ENCODE data around the gene ERI2.
"Not testable (repeated sequence)": the region's sequence is repeated elsewhere in the genome, so short reads cannot be mapped to it uniquely, and the experiment has no call there.

ERI2 gene

GRCh38 chr16:20763461-20764232, 42.6 kb downstream of the ERI2 start, which contains the start of gene ACSM3:
Gene ACSM3 (plus strand): TSS chr16:20764014. CDS start chr16:20770035, 6,021 bp downstream.
- DNase-seq = peak; percentile 79 to 91 (median 87)

GRCh38 chr16:20762404-20763123, 43.7 kb downstream of the ERI2 start:
- DNase-seq = no peak

- DNase-seq = no peak
Measured at GRCh38 chr16:20761175-20761574, 45.1 kb downstream of the ERI2 start.

- no peak for DNase-seq
Measured at GRCh38 chr16:20760346-20760745, 45.9 kb downstream of the ERI2 start.

GRCh38 chr16:20755799-20756198, 50.5 kb downstream of the ERI2 start:
- DNase-seq = not testable (repeated sequence)

GRCh38 chr16:20755238-20755637, 51.0 kb downstream of the ERI2 start:
- DNase-seq = no peak

- DNase-seq = no peak
Measured at GRCh38 chr16:20753727-20754126, 52.5 kb downstream of the ERI2 start.

GRCh38 chr16:20750558-20750957, 55.7 kb downstream of the ERI2 start:
- no peak for DNase-seq

GRCh38 chr16:20749474-20749873, 56.8 kb downstream of the ERI2 start:
- DNase-seq = no peak

- peak; percentile 42 to 80 (median 74) for DNase-seq
Measured at GRCh38 chr16:20747030-20747816, 59.0 kb downstream of the ERI2 start.

- no peak for DNase-seq
Measured at GRCh38 chr16:20746461-20746860, 59.8 kb downstream of the ERI2 start.

Data from suppressor macrophage (primary cell).